GM12873 (cell line): ENCODE results near the gene LIF.

Experiments
- CTCF ChIP-seq: IDR thresholded peaks from 2 replicates; pipeline ENCODE4 v1.5.1; 2012; ENCODE audit warnings: low read depth, mild to moderate bottlenecking, moderate library complexity, low read length, control low read depth; ENCODE audit not compliant: insufficient read depth; ENCODE audit errors: missing control alignments

LIF gene

GRCh38 chr22:30245181-30245984 lies 1.2 kb downstream of the LIF start:
- TF ChIP-seq CTCF, result no peak

GRCh38 chr22:30244641-30245040 lies 1.9 kb downstream of the LIF start:
- no peak for TF ChIP-seq CTCF

GRCh38 chr22:30244066-30244465 lies 2.5 kb downstream of the LIF start:
- TF ChIP-seq CTCF, result no peak

GRCh38 chr22:30243661-30244060 lies 2.9 kb downstream of the LIF start:
- no peak for TF ChIP-seq CTCF

GRCh38 chr22:30241576-30242371 lies 4.8 kb downstream of the LIF start:
- no peak for TF ChIP-seq CTCF

- TF ChIP-seq CTCF, result no peak
These were observed 5.8 kb downstream of the LIF start for GRCh38 chr22:30240541-30241417.
